PC-3 (cell line): Measurements from ENCODE around the gene ADARB2.

Experiments used
- CTCF ChIP-seq: fragments of 300-600 bp; sonication (generic); conservative IDR thresholded peaks from 2 replicates; pipeline ENCODE4 v1.5.1; 2017; ENCODE audit warnings: antibody characterized with exemption, low read depth, mild to moderate bottlenecking, low read length
- EZH2 ChIP-seq: fragments of 300-600 bp; sonication (generic); IDR thresholded peaks from one replicate; pipeline ENCODE4 v1.6.1; 2017; ENCODE audit warnings: antibody characterized with exemption, mild to moderate bottlenecking, low read length; ENCODE audit not compliant: unreplicated experiment

GRCh38 chr10:1548596-1548995, 188.7 kb downstream of the ADARB2 start:
- TF ChIP-seq CTCF = no peak
- no peak for TF ChIP-seq EZH2
